HG03460 (cell line): ENCODE data around the gene IRF2.

Experiments
- ATAC-seq: cut with Tn5 transposase; IDR thresholded peaks from one replicate; pipeline ENCODE4 v1.9.1; 2021; ENCODE audit not compliant: unreplicated experiment

IRF2 gene

DNA sequence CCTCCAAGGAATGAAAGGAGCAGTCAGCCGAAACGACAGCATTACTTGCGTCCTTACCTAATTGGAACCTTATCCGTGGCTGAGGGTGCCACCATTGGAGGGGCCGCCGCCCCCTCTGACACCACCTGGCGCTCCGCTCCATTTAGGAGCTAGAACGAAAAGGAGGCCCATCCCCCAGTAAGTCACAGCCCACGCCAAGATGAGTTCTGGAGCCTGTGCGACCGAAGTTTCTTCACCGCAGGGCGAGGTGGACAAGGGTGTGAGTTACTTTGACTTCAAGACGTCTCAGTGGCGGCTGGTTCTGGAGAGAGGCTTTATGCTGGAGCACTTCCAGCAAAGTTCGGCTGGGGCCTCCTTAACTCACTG lies 729 bp upstream of the IRF2 start:
- ATAC-seq = peak; percentile 11

DNA sequence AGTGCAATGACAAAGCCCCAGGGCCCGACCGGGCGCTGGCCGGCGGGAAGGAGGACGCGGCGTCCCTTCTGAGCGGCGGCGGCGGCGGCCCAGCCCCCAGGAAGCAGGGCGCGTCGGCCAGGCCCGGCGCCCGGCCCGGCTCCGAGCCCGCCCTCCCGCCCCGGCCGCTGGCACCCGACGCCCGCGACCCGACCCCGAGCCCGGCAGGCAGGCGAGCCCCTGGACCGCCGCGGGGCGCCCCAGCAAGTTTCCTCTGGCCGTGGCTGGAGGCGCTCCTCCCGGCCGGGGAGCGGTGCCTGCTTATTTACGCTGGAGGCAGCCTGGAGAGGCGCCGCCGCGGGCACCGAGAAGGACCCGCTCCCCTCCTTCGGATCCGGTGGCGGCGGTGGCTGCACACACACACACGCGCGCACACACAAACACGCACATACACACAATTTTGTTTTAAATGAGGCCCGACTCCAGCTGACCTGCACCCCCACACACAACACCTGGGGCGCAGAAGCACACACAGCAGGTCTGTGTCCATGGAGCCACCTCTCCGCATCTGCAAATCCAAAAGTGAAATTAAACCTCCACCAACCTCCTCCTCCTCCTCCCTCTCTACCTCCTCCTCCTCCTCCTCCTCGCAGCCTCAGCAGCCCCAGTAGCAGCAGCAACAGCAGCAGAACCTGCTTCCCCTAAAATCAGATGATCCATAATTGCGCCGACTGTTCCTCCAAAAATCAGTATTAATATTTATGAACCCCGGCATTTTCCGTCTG lies 669 bp downstream of the IRF2 start:
- peak; percentile 10 for ATAC-seq

GRCh38 chr4:184472614-184473498 lies 1.5 kb downstream of the IRF2 start:
- ATAC-seq = peak; percentile 26

DNA sequence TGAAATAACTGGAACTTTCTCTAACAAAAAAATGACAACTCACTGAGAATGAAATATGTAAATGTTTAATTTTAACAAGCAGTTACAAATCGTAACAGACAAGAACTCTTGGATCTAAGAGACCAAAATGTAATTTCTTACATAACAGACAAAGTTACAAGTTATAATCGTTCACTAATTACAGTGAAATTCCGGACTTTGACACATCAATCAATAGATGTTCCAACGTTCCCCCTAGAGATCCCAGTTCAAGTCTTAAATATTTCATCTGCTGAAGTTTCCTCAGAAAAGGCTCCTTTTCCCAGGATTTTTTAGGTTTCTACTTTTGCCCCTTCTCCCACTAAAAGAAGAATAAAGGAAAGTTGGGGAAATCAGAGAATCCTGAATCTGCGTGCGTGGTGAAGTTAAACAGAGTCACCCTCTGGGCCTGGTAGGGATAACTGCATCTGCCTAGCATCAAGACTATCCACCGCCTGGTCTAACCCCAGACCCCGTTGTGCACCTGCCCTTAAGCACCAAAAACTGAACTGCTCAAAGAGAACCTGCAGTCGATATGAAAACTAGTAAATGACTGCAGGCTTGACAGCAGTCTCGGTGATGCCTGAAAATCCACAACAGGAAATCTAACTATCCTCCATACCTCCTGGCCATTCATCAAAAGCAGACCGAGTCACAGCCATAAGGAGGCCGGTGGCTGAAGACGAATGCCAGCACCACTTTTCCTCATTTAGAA lies 2.3 kb downstream of the IRF2 start:
- ATAC-seq = no peak

GRCh38 chr4:184470785-184471110 lies 3.6 kb downstream of the IRF2 start:
- ATAC-seq = no peak

- no peak for ATAC-seq
Observed at GRCh38 chr4:184466634-184467033, 7.7 kb downstream of the IRF2 start.

GRCh38 chr4:184464759-184465454 lies 9.4 kb downstream of the IRF2 start:
- no peak for ATAC-seq

- no peak for ATAC-seq
Observed at GRCh38 chr4:184463856-184464255, 10.5 kb downstream of the IRF2 start.

GRCh38 chr4:184463158-184463557 lies 11.2 kb downstream of the IRF2 start:
- no peak for ATAC-seq

GRCh38 chr4:184462724-184463123 lies 11.6 kb downstream of the IRF2 start:
- no peak for ATAC-seq

DNA sequence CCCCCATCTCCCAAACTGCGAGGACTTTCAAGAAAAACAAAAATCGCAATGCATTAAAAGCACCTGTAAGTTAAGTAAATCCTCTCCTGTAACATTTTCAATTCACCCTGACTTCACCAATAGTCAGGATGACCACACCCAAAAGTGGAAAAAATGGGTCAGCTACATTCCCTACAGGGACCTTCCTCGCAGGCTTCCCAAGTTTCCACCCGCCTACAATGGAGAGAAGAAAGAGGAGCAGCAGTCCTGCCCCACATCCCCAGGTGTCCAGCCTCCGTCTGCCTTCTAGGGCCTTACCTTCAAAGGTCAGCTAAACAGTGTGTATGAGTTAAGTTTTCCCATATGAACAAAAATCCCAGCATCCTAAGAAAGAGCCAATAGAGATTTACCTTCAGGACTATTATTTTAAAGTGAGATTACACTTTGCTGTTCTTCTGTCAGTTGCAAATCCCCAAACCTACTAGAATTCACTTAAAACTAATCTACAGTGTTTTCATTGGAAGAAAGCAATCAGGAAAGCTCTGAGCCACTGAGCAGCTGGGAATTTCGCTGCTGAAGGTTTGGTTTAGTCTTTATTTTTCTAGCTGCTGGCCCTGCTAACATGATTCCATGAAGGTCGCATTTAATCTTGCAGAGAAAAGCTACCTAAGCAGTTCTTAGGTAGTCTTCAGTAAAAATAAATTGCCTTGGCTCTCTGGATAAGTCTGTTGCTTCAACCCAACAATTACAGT lies 12.5 kb downstream of the IRF2 start:
- no peak for ATAC-seq

- no peak for ATAC-seq
Observed at GRCh38 chr4:184460499-184461285, 13.7 kb downstream of the IRF2 start.

DNA sequence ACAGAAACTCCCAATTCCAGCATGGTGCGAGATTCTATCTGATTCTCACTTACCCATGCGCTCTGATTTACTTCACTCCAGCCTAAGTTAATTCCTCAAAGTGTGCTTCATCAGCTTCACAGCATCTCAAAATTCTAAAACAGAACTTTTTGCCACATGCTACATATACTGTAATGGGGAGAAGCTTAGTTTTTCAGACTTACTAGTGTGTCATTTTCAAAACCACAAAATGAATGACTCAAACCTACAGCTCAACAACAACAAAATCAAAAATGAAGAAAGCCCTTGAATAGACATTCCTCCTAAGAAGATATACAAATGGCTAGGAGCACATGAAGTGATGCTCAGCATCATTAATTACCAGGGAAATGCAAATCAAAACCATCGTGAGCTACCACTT lies 14.9 kb downstream of the IRF2 start:
- ATAC-seq = no peak

- ATAC-seq = peak; percentile 32
Observed at GRCh38 chr4:184457535-184458249, 16.7 kb downstream of the IRF2 start.

DNA sequence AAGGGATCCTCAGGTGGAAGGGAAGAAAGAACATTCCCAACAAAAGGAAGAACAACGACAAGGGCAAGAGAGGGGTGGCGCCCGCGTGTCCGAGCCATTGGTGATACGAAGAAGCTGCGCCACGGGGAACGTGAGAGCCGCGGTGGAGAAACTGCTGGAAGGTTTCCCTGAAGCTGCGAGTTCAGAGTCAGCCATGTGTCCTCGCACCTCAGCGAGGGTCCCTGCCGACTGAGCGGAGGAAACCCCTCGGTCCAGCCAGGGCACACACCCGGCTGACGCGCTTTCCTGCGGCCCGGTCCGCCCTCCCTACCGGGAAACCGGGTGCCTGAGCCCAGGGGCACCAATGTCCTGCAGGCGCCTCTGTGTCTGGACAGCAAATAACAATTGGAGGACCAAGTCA lies 18.0 kb downstream of the IRF2 start:
- no peak for ATAC-seq

DNA sequence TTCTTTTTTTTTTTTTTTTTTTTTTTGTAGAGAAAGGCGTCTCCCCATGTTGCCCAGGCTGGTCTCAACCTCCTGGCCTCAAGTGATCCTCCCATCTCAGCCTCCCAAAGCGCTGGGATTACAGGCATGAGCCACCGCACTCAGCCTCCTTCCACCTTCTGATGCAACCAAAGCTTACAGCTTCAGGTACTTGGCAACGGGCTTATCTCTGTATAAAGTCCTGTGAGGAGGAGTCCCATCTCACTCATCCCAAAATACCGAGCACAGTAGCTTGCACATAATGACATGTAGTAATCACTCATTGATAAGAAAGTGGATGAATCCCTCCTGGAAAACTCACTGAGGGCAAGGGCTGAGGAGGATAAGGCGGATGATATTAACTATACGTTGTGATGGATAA lies 19.1 kb downstream of the IRF2 start:
- no peak for ATAC-seq

DNA sequence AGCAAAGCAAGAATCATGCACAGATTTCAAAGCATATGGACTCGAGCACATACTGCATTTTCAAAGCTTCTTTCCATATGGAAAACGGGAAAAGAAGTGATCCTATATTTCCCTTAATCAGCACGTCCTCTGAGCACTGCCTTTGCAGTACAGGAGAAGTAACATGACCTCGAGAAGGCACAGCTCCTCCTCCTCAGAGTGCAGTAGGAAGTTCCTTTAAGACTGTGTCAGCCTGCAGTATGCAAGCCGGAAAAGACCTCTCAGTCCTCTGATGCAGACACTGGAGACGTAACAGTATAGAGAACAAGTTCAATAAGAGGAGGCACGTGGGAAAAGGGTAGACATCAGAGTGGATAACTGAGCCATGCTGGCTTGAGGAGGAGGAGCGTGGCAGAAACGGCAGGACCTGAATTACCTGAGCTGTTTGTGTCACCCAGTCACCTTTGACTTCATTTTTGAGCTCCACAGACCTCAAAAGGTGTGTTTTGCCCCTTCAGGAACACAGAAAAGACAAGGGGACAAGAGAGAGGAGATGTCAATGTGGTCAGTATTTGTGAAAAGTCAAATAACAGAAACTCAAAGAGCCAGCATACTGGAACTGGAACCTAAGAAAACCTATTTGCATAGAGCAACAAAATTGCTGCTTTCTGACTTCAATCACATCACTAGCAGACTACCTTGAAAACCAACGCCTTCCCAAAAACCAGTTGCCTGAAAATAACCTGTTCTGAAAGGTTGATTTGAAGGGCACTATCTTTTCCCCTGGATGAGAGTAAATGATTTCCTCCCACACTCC lies 20.8 kb downstream of the IRF2 start:
- ATAC-seq = peak; percentile 66

GRCh38 chr4:184452740-184453139 lies 21.6 kb downstream of the IRF2 start:
- no peak for ATAC-seq
